ENCODE measurements around the gene RAVER1.
A peak's percentile ranks its signal among the peaks of the same experiment; 100 is the strongest.
"Not testable (repeated sequence)": the region's sequence is repeated elsewhere in the genome, so short reads cannot be mapped to it uniquely, and the experiment has no call there.

The RAVER1 gene, protein sequence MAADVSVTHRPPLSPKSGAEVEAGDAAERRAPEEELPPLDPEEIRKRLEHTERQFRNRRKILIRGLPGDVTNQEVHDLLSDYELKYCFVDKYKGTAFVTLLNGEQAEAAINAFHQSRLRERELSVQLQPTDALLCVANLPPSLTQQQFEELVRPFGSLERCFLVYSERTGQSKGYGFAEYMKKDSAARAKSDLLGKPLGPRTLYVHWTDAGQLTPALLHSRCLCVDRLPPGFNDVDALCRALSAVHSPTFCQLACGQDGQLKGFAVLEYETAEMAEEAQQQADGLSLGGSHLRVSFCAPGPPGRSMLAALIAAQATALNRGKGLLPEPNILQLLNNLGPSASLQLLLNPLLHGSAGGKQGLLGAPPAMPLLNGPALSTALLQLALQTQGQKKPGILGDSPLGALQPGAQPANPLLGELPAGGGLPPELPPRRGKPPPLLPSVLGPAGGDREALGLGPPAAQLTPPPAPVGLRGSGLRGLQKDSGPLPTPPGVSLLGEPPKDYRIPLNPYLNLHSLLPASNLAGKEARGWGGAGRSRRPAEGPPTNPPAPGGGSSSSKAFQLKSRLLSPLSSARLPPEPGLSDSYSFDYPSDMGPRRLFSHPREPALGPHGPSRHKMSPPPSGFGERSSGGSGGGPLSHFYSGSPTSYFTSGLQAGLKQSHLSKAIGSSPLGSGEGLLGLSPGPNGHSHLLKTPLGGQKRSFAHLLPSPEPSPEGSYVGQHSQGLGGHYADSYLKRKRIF

DNA sequence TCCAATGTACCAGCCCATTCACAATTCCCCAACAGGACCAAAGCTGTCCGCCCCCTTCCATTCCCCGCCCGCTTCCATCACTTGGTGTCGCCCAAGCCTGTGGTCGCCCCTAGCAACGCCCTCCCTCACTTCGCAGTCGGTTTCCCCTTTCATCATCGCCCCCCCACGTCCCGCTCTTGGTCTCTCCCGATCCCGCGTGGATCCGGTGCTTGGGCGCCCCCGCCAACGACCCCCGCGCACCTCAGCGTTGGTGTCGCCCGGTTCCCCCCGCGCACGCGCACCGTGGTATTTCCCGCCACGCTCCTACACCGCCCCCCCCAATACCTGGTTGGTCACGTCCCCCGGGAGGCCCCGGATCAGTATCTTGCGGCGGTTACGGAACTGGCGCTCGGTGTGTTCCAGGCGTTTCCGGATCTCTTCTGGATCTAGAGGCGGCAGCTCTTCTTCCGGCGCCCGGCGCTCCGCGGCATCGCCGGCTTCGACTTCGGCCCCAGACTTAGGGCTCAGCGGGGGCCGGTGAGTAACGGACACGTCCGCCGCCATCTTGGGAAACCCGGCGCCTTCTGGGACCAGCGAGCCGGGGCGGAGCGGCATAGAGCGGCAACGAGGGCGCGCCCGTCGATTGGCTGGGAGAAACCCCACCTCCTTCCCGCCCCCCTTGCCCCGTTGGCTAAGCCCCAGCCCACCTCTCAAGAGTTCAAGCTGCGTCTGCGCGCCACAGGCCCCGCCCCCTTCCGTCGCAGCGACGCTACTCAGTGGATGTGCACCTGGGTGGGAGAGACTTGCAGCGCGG, at the start of gene RAVER1:
Gene RAVER1 (minus strand): TSS at position 565 of the 793 bp plus-strand sequence. CDS start 22 bp downstream, at position 543.
- Mint-ChIP-seq H3K27ac (peak within 1 kb of the TSS; percentile 98), H3K36me3 (peaks cover 5% of the 10 kb centered on the region), H3K4me3 (peak within 1 kb of the TSS; percentile 97), H3K4me1 (peaks cover 19% of the 10 kb centered on the region), H3K9me3 (no peaks in the 10 kb centered on the region), H3K27me3 (no peaks in the 10 kb centered on the region)

DNA sequence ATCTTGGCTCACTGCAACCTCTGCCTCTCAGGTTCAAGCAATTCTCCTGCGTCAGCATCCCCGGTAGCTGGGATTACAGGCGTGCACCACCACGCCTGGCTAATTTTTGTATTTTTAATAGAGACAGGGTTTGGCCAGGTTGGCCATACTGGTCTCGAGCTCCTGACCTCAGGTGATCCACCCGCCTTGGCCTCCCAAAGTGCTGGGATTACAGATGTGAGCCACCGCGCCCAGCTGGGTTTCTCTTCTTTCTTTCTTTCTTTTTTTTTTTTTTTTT, 49.8 kb upstream of the RAVER1 start:
- H3K4me3 Mint-ChIP-seq, H3K9me3 Mint-ChIP-seq, H3K27me3 Mint-ChIP-seq, H3K27ac Mint-ChIP-seq, H3K36me3 Mint-ChIP-seq: not testable (repeated sequence)
- peaks cover 25% of the 10 kb centered on the region for H3K4me1 Mint-ChIP-seq

DNA sequence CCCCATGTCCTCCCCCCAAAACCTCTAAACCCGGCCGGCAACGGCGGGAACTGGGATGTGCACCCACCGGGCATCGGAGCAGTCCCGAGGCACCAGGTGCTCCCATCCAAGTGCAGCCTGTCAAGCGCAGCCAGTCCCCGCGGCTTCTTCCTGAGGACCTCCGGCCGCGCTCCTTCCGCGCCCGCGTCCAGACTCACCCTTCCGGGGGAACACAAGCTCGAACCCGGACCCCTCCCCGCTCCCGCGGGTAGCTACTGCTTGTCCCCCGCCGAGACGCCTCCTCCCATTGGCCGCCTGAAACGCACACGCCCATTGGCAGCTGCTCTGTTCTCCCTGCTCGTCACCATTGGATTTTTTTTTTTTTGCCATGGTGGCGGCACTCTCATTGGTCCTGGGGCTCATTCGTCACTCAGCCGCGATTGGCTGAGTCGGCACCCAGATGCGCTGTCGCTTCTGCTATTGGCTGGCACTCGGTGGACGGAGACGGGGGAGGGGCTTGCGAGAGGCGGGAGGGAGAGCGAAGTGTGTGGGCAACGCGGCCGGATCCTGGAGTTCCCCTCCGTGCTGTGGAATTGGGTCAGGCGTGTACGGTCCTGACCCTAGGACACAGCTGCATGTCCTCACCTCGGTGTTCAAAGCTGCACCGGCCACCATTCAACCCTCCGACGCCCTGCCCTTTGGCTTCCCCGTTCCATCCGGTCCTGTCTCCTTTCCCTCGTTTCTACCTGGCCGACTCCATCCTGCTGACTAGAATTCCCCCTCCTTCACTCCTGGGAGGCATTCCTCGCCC, 47.2 kb upstream of the RAVER1 start, which contains the start of gene TYK2:
Gene TYK2 (minus strand): TSS at position 260 of the 790 bp plus-strand sequence. CDS start 2,166 bp downstream, outside the sequence.
- Mint-ChIP-seq H3K4me3 (peak within 1 kb of the TSS; percentile 92), H3K27ac (peak within 1 kb of the TSS; percentile 90), H3K27me3 (no peaks in the 10 kb centered on the region), H3K36me3 (peaks cover 5% of the 10 kb centered on the region), H3K4me1 (peaks cover 28% of the 10 kb centered on the region), H3K9me3 (no peaks in the 10 kb centered on the region)

DNA sequence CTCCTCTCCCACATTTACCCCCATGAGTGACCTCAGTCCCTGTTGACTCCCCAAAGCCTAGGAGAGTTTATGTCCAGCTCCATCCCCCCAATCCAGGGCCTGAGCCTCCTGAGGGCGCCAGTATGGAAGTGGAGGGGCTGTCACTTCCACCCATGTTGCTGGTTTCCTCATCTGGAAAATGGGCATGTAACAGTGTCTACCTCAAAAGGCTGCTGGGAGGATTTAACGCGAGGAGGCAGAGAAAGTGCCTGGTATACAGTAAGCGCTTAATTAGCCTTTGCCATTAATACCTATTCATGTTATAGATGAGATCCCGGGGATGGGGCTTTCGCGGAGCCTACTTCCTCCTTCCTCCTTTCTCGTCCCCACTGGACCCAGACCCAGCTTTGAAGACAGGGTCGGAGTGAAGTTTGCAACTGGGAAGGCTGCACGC, 46.6 kb upstream of the RAVER1 start:
- peak overlapping the region; percentile 92 for H3K4me3 Mint-ChIP-seq
- peaks cover 28% of the 10 kb centered on the region for H3K4me1 Mint-ChIP-seq
- peaks cover 8% of the 10 kb centered on the region for H3K36me3 Mint-ChIP-seq
- no peaks in the 10 kb centered on the region for H3K27me3 Mint-ChIP-seq
- H3K9me3 Mint-ChIP-seq: no peaks in the 10 kb centered on the region
- H3K27ac Mint-ChIP-seq: peak overlapping the region; percentile 65

DNA sequence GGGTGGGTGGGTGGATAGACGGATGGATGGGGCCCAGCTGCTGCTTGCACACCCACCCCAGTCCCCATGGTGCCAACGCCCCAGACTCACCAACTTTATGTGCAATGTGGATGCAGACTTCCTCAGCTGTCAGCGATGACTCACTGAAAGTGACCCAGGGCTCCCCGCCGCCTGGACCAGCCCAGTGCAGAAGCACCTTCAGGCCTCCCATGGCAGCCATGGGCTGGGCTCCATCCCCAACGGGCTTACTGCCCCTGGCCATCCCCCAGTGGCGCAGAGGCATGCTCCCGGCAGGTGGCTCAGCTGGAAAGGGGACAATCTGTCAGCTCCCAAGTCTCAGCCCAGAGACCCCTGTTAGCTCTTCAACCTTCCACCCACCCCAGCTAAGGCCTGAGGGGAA, 44.8 kb upstream of the RAVER1 start:
- Mint-ChIP-seq H3K36me3 (peaks cover 8% of the 10 kb centered on the region), H3K27me3 (no peaks in the 10 kb centered on the region), H3K4me1 (peaks cover 28% of the 10 kb centered on the region), H3K4me3 (no peak overlapping the region), H3K27ac (no peak overlapping the region), H3K9me3 (no peaks in the 10 kb centered on the region)

DNA sequence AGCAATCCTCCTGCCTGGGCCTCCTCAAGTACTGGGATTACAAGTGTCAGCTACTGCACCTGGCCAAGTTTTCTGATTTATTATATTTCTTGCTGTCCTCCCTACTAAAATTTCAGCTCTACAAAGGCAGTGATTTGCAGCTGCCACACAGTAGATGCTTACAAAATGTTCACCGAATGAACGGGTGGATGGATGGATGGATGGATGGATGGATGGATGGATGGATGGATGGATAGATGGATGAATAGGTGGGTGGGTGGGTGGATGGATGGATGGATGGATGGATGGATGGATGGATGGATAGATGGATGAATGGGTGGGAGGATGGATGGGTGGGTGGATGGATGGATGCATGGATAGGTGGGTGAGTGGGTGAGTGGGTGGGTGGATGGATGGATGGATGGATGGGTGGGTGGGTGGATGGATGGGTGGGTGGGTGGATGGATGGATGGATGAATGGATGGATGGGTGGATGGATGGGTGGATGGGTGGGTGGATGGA, 43.9 kb upstream of the RAVER1 start:
- not testable (repeated sequence) for H3K27ac Mint-ChIP-seq, H3K27me3 Mint-ChIP-seq, H3K36me3 Mint-ChIP-seq, H3K9me3 Mint-ChIP-seq
- H3K4me3 Mint-ChIP-seq: peak overlapping the region; percentile 42
- peaks cover 28% of the 10 kb centered on the region for H3K4me1 Mint-ChIP-seq

DNA sequence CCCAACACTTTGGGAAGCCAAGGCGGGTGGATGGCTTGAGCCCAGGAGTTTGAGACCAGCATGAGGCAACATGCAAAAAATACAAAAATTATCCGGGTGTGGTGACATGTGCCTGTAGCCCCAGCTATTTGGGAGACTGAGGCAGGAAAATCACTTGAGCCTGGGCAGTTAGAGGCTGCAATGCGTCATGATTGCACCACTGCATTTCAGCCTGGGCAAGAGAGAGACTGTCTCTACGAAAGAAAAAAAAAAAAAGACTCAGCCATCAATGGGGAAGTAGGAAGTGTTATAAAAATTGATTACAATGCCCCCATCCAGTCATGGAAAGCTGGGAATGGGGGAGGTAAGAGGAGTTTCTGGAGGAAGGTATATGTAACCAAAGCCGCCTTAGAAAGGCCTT, 41.6 kb upstream of the RAVER1 start:
- H3K36me3 Mint-ChIP-seq: peaks cover 6% of the 10 kb centered on the region
- no peaks in the 10 kb centered on the region for H3K27me3 Mint-ChIP-seq
- H3K27ac Mint-ChIP-seq: peak overlapping the region; percentile 5
- peaks cover 15% of the 10 kb centered on the region for H3K4me1 Mint-ChIP-seq
- no peak overlapping the region for H3K4me3 Mint-ChIP-seq
- H3K9me3 Mint-ChIP-seq: no peaks in the 10 kb centered on the region

DNA sequence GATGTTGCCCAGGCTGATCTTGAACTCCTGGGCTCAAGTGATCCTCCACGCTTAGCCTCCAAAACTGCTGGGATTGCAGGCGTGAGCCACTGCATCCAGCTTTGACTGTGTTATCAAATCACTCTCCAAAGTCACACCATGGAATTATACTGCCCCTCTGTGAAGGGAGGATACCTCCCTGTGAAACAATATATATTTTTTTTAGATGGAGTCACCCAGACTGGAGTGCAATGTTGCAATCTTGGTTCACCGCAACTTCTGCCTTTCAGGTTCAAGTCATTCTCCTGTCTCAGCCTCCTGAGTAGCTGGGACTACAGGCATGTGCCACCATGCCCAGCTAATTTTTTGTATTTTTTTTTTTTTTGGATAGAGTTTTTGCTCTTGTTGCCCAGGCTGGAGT, 39.4 kb upstream of the RAVER1 start:
- Mint-ChIP-seq H3K4me1 (peaks cover 3% of the 10 kb centered on the region), H3K27me3 (no peaks in the 10 kb centered on the region), H3K9me3 (no peaks in the 10 kb centered on the region), H3K4me3 (no peak overlapping the region), H3K27ac (no peak overlapping the region), H3K36me3 (peaks cover 6% of the 10 kb centered on the region)

DNA sequence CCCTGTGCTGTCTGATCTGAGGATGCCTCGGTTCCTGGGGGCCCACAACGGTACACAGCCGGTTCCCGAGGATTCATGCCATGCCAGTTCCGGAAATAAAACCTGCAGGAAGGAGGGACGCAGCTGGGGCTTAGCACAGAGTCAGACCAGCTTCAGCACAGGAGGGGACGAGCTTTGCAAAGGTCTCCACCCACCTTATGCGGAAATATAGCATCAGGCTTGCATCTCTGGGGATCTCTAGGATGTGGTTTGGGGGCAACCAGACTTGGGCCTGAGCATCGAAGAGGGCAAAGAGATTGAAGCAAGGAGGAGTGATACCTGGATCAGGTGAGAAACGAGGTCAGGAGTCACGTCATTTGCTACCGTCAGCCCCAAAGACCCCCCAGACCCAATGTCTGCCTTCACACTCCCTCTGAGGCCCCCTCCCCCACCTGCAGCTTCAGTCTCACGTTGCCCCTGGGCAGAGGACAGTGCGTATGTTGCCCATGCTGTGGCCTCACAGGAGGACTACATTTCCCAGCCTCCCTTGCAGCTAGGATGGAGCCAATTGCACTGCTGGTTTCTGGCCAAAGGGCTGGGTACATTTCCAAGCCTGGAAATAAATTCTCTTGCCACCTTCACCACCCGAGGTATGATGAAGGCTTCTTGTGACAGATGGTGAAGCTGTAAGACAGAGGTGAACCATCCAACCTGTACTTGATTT, 34.9 kb upstream of the RAVER1 start:
- H3K27ac Mint-ChIP-seq: no peak overlapping the region
- H3K27me3 Mint-ChIP-seq: no peaks in the 10 kb centered on the region
- no peaks in the 10 kb centered on the region for H3K9me3 Mint-ChIP-seq
- H3K36me3 Mint-ChIP-seq: peaks cover 2% of the 10 kb centered on the region
- H3K4me1 Mint-ChIP-seq: no peaks in the 10 kb centered on the region
- H3K4me3 Mint-ChIP-seq: no peak overlapping the region

DNA sequence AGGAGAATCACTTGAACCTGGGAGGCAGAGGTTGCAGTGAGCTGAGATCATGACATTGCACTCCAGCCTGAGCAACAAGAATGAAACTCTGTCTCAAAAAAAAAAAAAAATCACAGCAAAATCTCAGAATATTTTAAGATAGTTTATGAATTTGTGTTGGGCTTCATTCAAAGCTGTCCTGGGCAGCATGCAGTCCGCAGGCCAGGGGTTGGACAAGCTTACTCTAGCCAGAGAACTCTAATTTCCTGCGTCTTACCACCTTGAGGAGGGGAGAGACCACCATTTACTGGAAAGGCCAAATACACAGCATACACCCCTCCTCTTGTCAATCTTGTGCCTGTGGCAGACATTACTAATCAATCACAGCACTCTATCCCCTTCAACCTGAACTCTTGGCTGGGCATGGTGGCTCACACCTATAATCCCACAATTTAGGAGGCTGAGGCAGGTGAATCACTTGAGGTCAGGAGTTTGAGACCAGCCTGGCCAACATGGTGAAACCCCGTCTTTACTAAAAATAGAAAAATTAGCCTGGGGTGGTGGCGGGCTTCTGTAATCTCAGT, 33.7 kb upstream of the RAVER1 start:
- H3K4me3 Mint-ChIP-seq, H3K27ac Mint-ChIP-seq: not testable (repeated sequence)

DNA sequence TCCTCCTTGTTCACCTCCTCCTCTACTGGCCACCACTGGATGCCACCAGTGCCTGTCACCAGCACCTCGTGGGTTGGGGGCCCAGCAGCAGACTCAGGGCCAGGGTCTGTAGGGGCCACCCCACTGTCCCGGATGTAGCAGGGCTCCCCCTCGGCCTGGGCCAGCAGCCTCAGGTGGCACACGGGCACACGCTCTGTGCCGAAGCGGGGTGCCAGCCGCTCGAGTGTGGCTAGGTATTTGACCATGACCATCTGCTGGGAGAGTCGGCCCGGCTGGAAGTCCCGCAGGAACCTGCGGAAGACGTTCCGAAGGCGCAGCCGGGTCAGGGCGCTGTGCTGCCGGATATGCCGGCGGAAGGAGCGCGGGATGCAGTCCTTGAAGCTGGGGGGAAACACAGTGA, 32.2 kb upstream of the RAVER1 start:
- no peak overlapping the region for H3K4me3 Mint-ChIP-seq
- H3K27ac Mint-ChIP-seq: no peak overlapping the region
- H3K36me3 Mint-ChIP-seq: peaks cover 3% of the 10 kb centered on the region
- H3K4me1 Mint-ChIP-seq: no peaks in the 10 kb centered on the region
- no peaks in the 10 kb centered on the region for H3K27me3 Mint-ChIP-seq
- no peaks in the 10 kb centered on the region for H3K9me3 Mint-ChIP-seq

More for the DNA sequence above, 33.7 kb upstream of the RAVER1 start:
- H3K27me3 Mint-ChIP-seq, H3K4me1 Mint-ChIP-seq, H3K36me3 Mint-ChIP-seq, H3K9me3 Mint-ChIP-seq: not testable (repeated sequence)

DNA sequence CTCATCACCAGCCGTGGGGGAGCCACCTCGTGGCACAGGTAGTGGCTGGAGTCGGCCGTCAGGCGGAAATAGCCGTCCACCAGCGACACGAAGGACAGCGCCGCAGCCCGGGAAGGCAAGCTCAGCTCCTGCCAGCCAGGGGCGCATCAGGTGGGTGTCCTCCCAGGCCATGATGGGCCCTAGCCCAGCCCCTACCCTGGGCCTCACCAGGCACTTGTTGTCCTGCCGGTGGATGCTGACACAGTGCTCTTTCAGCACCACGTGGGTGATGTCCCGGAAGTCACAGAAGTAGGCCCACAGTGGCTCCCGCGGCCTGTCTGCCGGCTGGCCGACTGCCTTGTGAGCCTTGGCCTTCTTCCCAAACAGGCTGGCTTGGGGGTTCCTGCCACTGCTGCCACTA, 31.3 kb upstream of the RAVER1 start:
- no peaks in the 10 kb centered on the region for H3K27me3 Mint-ChIP-seq
- H3K36me3 Mint-ChIP-seq: peaks cover 3% of the 10 kb centered on the region
- H3K4me3 Mint-ChIP-seq: no peak overlapping the region
- no peak overlapping the region for H3K27ac Mint-ChIP-seq
- no peaks in the 10 kb centered on the region for H3K4me1 Mint-ChIP-seq
- H3K9me3 Mint-ChIP-seq: no peaks in the 10 kb centered on the region

DNA sequence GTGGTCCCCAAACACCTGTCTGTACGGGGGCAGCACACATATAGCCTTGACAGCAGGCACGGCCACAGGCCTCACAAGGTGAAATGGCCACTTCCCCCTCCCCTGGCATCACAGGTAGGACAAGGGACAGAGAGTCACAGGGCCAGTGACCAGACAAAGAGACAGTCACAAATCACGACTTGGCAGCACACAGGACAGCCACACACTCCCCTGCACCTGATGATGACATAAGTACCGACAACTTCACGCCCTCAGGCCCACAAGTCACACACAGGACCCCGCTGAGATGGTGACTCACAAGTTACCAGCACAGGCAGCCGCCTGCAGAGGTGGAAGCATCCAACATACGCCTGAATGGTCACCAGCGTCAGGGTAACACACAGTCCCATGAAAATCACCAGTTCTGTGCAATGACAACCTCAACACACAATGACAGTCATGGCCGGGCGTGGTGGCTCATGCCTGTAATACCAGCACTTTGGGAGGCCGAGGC, 30.5 kb upstream of the RAVER1 start:
- Mint-ChIP-seq H3K27me3 (no peaks in the 10 kb centered on the region), H3K27ac (no peak overlapping the region), H3K4me1 (no peaks in the 10 kb centered on the region), H3K9me3 (no peaks in the 10 kb centered on the region), H3K4me3 (no peak overlapping the region), H3K36me3 (peaks cover 3% of the 10 kb centered on the region)

DNA sequence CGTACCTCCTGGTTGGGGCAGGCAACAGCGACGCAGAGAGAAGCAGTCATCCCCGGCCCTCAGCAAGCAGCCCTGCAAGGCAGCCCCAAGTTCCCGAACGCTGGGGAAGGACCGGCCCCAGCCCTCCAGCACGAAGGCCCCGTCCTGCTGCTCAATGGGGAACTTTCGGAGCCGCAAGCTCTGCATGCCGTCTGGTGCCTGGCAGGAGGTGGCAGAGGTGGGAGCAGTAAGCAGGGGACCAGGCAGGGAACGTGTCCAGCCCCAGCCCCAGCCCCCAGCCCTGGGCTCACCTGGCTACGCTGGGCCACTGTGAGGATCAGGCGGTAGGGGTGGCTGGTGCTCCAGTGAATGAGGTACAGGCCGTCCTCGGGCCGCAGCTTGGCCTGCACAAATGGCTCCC, 28.9 kb upstream of the RAVER1 start:
- H3K36me3 Mint-ChIP-seq: peaks cover 3% of the 10 kb centered on the region
- H3K27me3 Mint-ChIP-seq: no peaks in the 10 kb centered on the region
- H3K4me3 Mint-ChIP-seq: no peak overlapping the region
- no peak overlapping the region for H3K27ac Mint-ChIP-seq
- H3K4me1 Mint-ChIP-seq: no peaks in the 10 kb centered on the region
- H3K9me3 Mint-ChIP-seq: no peaks in the 10 kb centered on the region
